B cell (primary cell): Measurements from ENCODE around the gene SMCR8.

Source experiments
- EZH2 ChIP-seq: IDR thresholded peaks from 2 replicates; pipeline ENCODE4 v1.6.1; 2012; ENCODE audit warnings: borderline replicate concordance, low read depth, mild to moderate bottlenecking, moderate library complexity, low read length; ENCODE audit not compliant: insufficient read depth, poor library complexity, severe bottlenecking
- TF ChIP-seq, protein P1 (sequence below): fragments of 200-600 bp; IDR thresholded peaks from one replicate; pipeline ENCODE4 v1.8.0; 2022; ENCODE audit warnings: antibody characterized with exemption, mild to moderate bottlenecking

DNA sequence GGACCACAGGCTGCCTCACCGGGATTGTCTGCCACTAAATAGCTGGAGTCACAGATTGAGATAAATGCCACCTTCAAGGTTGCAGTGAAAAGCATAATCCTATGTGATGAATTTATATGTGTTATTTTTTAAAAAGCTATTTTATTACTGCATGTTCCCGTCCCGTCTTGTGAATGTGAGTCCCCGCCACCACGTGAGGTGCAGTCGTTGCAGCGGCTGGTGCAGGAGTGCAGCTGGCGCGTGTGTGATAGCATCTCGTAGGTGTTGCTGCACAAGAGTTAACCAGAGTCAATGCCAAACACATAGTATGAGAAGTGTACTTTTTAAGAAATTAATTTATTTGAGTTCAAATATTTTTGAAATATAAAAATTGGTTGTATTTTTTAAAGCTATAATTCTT, 12.5 kb downstream of the SMCR8 start:
- TF ChIP-seq, protein P1, sequence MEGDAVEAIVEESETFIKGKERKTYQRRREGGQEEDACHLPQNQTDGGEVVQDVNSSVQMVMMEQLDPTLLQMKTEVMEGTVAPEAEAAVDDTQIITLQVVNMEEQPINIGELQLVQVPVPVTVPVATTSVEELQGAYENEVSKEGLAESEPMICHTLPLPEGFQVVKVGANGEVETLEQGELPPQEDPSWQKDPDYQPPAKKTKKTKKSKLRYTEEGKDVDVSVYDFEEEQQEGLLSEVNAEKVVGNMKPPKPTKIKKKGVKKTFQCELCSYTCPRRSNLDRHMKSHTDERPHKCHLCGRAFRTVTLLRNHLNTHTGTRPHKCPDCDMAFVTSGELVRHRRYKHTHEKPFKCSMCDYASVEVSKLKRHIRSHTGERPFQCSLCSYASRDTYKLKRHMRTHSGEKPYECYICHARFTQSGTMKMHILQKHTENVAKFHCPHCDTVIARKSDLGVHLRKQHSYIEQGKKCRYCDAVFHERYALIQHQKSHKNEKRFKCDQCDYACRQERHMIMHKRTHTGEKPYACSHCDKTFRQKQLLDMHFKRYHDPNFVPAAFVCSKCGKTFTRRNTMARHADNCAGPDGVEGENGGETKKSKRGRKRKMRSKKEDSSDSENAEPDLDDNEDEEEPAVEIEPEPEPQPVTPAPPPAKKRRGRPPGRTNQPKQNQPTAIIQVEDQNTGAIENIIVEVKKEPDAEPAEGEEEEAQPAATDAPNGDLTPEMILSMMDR, result no peak
- no peak for TF ChIP-seq EZH2
